KOPT-K1 (cell line): Measurements from ENCODE around the gene TPM1.

Source experiments
- H3K27ac ChIP-seq: fragments of 200-600 bp; sonication (generic); 2 replicates; pipeline ENCODE4 v1.5.1; 2016; ENCODE audit warnings: antibody characterized with exemption, mild to moderate bottlenecking, low read depth, low read length; ENCODE audit not compliant: poor library complexity, severe bottlenecking
- H3K36me3 ChIP-seq: fragments of 200-600 bp; sonication (generic); 2 replicates; pipeline ENCODE4 v1.5.1; 2017; ENCODE audit warnings: antibody characterized with exemption, mild to moderate bottlenecking, low read length, moderate library complexity; ENCODE audit not compliant: insufficient read depth
- H3K9me3 ChIP-seq: fragments of 200-600 bp; sonication (generic); 2 replicates; pipeline ENCODE4 v1.5.1; 2017; ENCODE audit warnings: antibody characterized with exemption, low read length, mild to moderate bottlenecking; ENCODE audit not compliant: insufficient read depth, poor library complexity, severe bottlenecking

Gene TPM1

DNA sequence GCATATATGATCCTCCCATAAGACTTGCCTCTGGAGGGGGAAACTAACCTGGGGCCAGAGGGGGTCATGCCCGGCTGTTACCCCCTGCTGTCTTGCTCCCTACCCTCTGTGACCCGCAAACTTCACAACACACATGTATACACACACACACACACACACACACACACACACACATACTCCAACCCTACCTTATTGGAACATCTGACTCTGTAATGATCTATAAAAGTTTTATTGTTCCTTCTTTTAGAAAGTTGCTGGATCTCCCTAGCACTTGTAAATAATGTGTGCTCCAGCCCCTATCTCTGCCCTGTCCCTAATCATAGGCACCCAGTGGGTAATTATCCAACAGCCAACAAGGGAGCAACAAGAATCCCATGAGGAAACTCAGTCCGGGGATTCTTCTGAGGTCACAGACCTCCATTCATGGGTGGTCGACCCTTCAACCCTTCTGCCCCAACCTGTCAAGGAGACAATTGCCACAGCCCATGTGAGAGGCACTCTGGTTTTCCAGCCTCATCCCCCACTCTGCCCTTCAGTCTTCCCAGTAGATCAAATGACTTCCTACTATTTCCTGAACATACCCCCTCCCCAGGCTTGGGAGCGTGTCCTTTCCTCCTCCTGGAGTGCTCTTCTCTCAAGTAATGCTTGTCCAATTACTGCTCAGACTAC is 14.0 kb upstream of the TPM1 start:
- H3K9me3 ChIP-seq = no peaks in the 10 kb centered on the region
- H3K27ac ChIP-seq = no peak overlapping the region
- no peaks in the 10 kb centered on the region for H3K36me3 ChIP-seq

DNA sequence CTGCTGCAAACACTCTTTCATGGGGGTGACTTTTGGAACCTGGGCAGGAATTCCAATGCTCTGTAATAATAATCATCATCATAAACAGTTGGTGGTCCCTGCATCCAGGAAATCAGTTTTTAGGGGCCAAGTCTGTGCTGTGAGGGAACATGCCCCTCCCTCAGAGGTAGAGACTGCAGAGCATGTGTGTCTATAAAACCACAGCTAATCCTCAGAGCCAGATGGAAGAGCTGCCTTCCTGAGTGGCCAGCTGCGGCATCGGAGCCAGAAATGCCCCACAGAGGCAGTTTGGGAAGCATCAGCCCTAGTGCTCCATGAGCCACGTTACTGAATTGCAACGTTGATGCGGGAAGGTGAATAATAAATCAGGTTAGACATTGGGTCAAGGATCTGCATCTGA is 12.9 kb upstream of the TPM1 start:
- Histone ChIP-seq H3K36me3 (no peaks in the 10 kb centered on the region), H3K27ac (no peak overlapping the region), H3K9me3 (no peaks in the 10 kb centered on the region)

DNA sequence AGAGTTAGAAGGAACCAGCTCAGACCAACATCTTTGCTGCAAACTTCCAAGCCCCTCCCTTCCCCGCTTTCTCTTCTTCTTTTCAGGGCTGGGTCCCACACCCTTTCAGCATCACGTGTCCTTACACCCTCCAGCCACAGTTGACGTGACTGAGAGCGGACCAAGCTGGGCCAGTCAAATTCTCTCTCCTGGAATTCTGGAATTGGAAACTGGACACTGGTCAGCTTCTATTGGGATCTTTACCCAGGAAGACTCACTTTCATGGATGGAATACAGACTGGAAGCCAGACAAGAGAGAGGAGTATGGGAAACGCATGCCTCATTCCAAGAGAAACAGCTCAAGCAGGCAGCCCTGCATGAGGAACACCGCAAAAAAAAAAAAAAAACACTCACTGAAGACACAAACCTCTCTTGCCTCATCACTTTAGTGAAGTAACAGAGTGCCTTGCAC is 12.4 kb upstream of the TPM1 start:
- Histone ChIP-seq H3K9me3 (no peaks in the 10 kb centered on the region), H3K36me3 (no peaks in the 10 kb centered on the region), H3K27ac (no peak overlapping the region)

- H3K9me3 ChIP-seq = no peaks in the 10 kb centered on the region
- H3K27ac ChIP-seq = no peak overlapping the region
- H3K36me3 ChIP-seq = no peaks in the 10 kb centered on the region
Observed at GRCh38 chr15:63034578-63034977, 8.0 kb upstream of the TPM1 start.

DNA sequence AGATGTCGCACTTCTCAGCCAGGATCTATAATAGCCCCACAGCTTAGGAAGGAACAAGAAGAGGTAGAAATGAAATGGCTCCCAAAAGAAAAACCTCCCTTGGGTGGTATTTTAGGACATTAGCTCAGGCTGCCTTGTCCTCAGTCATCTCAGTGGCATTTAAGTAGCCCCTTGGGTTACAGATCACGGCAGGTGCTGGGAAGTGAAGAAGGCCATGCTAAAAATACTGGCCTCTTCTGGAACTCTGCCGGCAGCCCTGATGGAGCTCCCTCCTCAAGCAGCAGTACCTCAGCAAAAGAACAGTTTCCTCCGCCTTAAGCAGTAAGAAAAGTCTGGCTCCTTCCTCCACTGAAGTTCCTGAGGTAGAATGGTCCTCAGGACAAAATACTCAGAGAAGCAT is 7.3 kb upstream of the TPM1 start:
- Histone ChIP-seq H3K36me3 (no peaks in the 10 kb centered on the region), H3K27ac (no peak overlapping the region), H3K9me3 (no peaks in the 10 kb centered on the region)

- H3K36me3 ChIP-seq = no peaks in the 10 kb centered on the region
- no peak overlapping the region for H3K27ac ChIP-seq
- H3K9me3 ChIP-seq = no peaks in the 10 kb centered on the region
Observed at GRCh38 chr15:63035977-63036376, 6.6 kb upstream of the TPM1 start.

DNA sequence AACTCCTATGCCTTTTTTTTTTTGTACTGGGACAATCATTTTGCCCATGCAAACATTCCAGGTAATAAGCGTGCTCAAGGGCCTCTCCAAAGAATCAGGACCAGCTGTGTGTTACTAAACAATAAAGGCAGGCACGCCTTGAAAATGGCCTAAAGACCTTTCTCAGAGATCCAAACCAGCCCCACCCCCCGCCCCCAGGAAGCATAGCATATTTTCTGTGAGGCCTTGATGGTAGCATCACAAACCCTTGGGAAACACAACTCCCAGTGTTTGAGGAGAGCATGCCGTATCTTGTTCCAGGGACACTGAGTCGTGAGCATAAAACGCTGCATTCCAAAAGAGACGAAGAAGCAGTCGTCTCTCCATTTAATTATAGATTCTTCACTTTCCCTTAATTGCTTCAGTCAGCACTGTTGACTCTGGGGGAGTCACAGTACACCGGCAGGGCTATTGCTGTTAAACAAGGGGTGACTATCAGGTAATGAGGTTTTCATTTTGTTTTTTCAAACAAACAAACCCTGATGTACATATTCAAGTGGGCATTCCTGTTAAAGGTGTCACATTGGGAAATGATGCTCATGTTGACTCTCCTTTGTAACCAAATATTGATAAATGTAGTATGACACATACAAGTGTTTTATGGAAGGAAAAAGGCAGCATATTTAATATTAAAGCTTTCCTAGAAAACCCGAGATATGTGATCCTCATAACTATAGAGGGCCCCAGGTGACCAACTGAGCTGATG is 4.4 kb upstream of the TPM1 start:
- Histone ChIP-seq H3K9me3 (no peaks in the 10 kb centered on the region), H3K27ac (no peak overlapping the region), H3K36me3 (no peaks in the 10 kb centered on the region)

GRCh38 chr15:63038926-63039673 is 3.4 kb upstream of the TPM1 start:
- no peaks in the 10 kb centered on the region for H3K9me3 ChIP-seq
- H3K27ac ChIP-seq = no peak overlapping the region
- H3K36me3 ChIP-seq = no peaks in the 10 kb centered on the region

GRCh38 chr15:63039811-63040210 is 2.7 kb upstream of the TPM1 start:
- no peak overlapping the region for H3K27ac ChIP-seq
- H3K36me3 ChIP-seq = no peaks in the 10 kb centered on the region
- H3K9me3 ChIP-seq = no peaks in the 10 kb centered on the region

- H3K9me3 ChIP-seq = no peaks in the 10 kb centered on the region
- no peaks in the 10 kb centered on the region for H3K36me3 ChIP-seq
- H3K27ac ChIP-seq = no peak overlapping the region
Observed at GRCh38 chr15:63040509-63040908, 2.0 kb upstream of the TPM1 start.

DNA sequence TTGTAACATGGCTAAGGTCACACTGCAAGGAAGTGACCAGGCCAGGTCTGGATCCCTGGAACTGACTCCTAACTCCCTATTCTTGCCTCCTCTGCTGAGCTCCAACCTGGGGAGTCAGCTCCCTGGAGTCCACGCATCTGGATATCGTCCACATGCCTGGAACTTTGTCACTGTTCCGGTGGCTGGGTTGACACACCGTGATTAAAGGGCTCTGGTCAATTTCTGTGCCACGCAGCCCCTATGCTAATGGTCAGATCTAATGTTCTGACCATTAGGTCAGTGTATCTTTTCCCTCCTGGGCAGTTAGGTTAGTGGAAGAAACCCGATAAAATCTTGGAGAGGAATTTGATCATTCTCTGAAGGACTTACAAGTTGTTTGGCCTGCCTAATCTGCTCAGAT is 1.6 kb upstream of the TPM1 start:
- Histone ChIP-seq H3K36me3 (no peaks in the 10 kb centered on the region), H3K27ac (no peak overlapping the region), H3K9me3 (no peaks in the 10 kb centered on the region)

DNA sequence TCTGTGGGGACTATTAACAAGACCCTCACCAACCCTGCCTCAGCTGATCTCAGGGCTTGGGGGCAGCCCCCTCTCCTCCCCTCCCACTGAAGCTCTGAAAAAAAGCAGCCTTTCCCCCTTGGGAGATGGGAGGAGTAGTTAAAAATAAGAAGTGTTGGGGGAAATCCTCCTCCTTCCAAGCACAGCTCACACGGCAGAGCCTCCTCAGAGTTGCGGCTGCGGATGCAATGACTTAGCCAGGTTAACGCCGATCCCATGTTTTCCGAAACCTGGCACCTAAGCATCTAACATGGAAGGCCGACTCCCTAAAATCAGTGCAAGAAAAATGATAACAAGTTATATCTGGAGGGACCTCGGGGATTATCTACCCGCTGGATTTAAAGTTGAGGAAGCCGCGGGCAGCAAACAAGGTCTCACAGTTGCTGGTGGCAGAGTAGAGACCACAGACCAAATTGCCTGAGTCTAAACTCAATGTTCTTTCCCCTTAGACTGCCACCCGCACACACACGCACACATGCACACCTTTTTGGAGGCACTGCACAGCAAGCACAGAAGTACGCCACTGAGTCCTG is 1.1 kb upstream of the TPM1 start:
- H3K9me3 ChIP-seq = no peaks in the 10 kb centered on the region
- H3K27ac ChIP-seq = no peak overlapping the region
- H3K36me3 ChIP-seq = no peaks in the 10 kb centered on the region

GRCh38 chr15:63042877-63043334 is 359 bp downstream of the TPM1 start:
- H3K9me3 ChIP-seq = no peaks in the 10 kb centered on the region
- H3K36me3 ChIP-seq = no peaks in the 10 kb centered on the region
- H3K27ac ChIP-seq = no peak overlapping the region

DNA sequence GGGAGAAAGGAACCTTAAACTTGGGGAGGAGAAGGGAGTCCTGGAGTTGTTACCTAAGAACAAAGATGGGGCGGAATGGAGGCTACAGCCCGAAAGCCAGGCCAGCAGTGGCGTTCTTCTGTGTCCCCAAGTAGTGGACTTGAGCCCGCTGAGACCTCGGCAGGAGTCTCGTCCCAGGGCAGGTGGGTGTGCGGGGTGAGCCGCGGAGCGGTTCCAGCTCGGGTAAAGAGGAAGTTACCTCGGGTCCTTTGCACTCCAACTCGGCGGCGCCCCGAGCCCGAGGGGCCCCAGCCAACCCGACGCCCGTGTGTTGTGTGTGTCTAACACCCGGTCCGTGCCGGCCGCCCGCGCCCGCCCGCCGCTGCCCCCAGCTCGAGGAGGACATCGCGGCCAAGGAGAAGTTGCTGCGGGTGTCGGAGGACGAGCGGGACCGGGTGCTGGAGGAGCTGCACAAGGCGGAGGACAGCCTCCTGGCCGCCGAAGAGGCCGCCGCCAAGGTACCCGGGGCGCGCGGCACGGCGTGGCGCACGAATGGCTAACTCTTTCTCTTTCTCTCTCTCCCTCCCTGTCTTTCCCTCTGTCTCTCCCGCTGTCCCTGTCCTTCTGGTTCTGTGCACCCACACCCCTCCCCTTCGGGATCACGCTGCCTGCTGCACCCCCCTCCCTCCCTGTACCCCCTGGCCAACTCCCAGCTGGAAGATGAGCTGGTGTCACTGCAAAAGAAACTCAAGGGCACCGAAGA is 959 bp downstream of the TPM1 start:
- H3K27ac ChIP-seq = no peak overlapping the region
- no peaks in the 10 kb centered on the region for H3K9me3 ChIP-seq
- H3K36me3 ChIP-seq = no peaks in the 10 kb centered on the region
